Measurements from ENCODE around the gene TEX22.

TEX22 gene

DNA sequence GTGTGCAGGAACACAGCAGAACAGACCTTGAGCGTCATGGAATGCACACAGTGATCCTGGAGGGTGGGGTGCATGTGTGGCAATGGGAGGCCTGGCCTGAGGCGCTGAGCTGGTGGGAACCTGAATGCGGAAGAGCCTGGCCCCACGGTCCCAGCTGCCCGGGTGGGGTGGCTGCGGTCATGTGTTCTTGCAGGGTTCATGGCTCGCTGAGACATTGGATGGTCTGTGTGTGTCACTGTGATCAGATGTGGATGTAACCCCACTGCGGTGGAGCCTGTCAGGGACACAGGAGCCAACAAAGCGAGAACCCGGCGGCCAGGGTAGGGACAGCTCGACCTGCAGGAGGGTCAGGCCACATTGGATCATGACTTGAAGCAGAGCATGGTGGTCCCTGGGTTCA, 44.5 kb downstream of the TEX22 start:
- Histone ChIP-seq H3K79me2 (ENCODE audit: insufficient read depth, low read length) (peaks cover 4% of the 10 kb centered on the region; the same call in 1 of the 2 replicates), H4K20me1 (ENCODE audit: insufficient read depth, low read length) (no peaks in the 10 kb centered on the region), H3K27me3 (ENCODE audit: insufficient read depth, low read length) (no peaks in the 10 kb centered on the region), H3K27ac (ENCODE audit: low read depth, low read length, poor library complexity, severe bottlenecking) (no peak overlapping the region), H3K4me3 (ENCODE audit: low read depth, low read length, poor library complexity, severe bottlenecking) (no peak overlapping the region), H2AFZ (ENCODE audit: low read length) (no peak overlapping the region), H3K9me3 (ENCODE audit: low read length) (no peaks in the 10 kb centered on the region), H3K9ac (ENCODE audit: low read length) (no peak overlapping the region), H3K36me3 (ENCODE audit: insufficient read depth, low read length) (peaks cover 44% of the 10 kb centered on the region), H3K4me1 (ENCODE audit: insufficient read depth, low read length, severe bottlenecking) (no peaks in the 10 kb centered on the region), H3K4me2 (ENCODE audit: low read length) (no peak overlapping the region), H3F3A (ENCODE audit: insufficient read depth, low read length) (no peaks in the 10 kb centered on the region), H3K9me2 (ENCODE audit: low read depth, low read length) (no peaks in the 10 kb centered on the region)
- TF ChIP-seq, protein P1, sequence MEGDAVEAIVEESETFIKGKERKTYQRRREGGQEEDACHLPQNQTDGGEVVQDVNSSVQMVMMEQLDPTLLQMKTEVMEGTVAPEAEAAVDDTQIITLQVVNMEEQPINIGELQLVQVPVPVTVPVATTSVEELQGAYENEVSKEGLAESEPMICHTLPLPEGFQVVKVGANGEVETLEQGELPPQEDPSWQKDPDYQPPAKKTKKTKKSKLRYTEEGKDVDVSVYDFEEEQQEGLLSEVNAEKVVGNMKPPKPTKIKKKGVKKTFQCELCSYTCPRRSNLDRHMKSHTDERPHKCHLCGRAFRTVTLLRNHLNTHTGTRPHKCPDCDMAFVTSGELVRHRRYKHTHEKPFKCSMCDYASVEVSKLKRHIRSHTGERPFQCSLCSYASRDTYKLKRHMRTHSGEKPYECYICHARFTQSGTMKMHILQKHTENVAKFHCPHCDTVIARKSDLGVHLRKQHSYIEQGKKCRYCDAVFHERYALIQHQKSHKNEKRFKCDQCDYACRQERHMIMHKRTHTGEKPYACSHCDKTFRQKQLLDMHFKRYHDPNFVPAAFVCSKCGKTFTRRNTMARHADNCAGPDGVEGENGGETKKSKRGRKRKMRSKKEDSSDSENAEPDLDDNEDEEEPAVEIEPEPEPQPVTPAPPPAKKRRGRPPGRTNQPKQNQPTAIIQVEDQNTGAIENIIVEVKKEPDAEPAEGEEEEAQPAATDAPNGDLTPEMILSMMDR (IDR thresholded peaks at IDR 0.05; ENCODE audit: low read length), result no peak

DNA sequence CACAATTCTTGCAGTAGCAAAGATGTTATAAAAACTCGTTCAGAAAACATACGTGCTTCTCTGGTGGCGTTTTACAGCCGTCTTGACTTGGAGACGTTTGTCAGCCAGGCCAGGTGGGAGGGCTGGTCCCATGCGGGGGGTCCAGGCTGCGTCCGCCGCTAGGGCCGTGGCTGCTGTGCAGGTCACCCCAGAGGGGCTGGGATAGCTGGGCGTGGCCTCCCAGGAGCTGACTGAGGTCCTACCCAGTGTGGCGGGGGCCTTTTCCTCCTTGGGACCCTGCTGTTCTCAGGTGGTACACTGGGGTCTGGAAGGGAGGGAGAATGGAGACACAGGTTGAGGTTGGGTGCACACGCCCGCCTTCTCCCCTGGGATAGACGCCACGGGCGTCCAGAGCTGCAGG, 46.5 kb downstream of the TEX22 start:
- Histone ChIP-seq H3K27me3 (ENCODE audit: insufficient read depth, low read length) (no peaks in the 10 kb centered on the region), H3K9me2 (ENCODE audit: low read depth, low read length) (no peaks in the 10 kb centered on the region), H2AFZ (ENCODE audit: low read length) (no peak overlapping the region), H3K79me2 (ENCODE audit: insufficient read depth, low read length) (no peaks in the 10 kb centered on the region), H3K9me3 (ENCODE audit: low read length) (no peaks in the 10 kb centered on the region), H3K27ac (ENCODE audit: low read depth, low read length, poor library complexity, severe bottlenecking) (no peak overlapping the region), H3K4me3 (ENCODE audit: low read depth, low read length, poor library complexity, severe bottlenecking) (no peak overlapping the region), H3K9ac (ENCODE audit: low read length) (no peak overlapping the region), H4K20me1 (ENCODE audit: insufficient read depth, low read length) (no peaks in the 10 kb centered on the region), H3K4me1 (ENCODE audit: insufficient read depth, low read length, severe bottlenecking) (no peaks in the 10 kb centered on the region), H3F3A (ENCODE audit: insufficient read depth, low read length) (no peaks in the 10 kb centered on the region), H3K4me2 (ENCODE audit: low read length) (no peak overlapping the region), H3K36me3 (ENCODE audit: insufficient read depth, low read length) (peaks cover 40% of the 10 kb centered on the region)
- TF ChIP-seq, protein P1 (IDR thresholded peaks at IDR 0.05; ENCODE audit: low read length), result no peak
- no peak for TF ChIP-seq EZH2 (IDR thresholded peaks at IDR 0.05; ENCODE audit: borderline replicate concordance, low read length)

DNA sequence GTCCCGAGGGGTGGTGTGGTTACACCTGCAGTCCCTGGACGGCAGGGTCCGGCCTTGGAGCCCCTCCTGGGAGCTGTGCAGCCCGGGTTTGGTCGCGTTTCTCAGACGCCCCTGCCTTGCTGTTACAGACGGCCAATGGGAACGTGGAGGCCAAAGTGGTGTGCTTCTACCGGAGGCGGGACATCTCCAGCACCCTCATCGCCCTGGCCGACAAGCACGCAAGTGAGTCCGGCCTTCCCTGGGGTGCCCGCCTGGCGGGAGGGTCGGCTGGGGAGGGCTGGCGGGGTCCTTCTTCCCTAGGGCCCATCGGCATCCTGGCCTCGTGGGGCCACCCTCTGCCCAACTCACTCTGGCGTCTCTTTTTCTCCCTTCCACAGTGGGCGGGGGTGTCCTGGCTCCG, 47.0 kb downstream of the TEX22 start:
- Histone ChIP-seq H3K27me3 (ENCODE audit: insufficient read depth, low read length) (no peaks in the 10 kb centered on the region), H3K36me3 (ENCODE audit: insufficient read depth, low read length) (peaks cover 40% of the 10 kb centered on the region), H3K27ac (ENCODE audit: low read depth, low read length, poor library complexity, severe bottlenecking) (no peak overlapping the region), H3K79me2 (ENCODE audit: insufficient read depth, low read length) (no peaks in the 10 kb centered on the region), H3F3A (ENCODE audit: insufficient read depth, low read length) (no peaks in the 10 kb centered on the region), H3K9ac (ENCODE audit: low read length) (no peak overlapping the region), H3K9me3 (ENCODE audit: low read length) (no peaks in the 10 kb centered on the region), H3K4me1 (ENCODE audit: insufficient read depth, low read length, severe bottlenecking) (no peaks in the 10 kb centered on the region), H3K9me2 (ENCODE audit: low read depth, low read length) (no peaks in the 10 kb centered on the region), H3K4me2 (ENCODE audit: low read length) (no peak overlapping the region), H4K20me1 (ENCODE audit: insufficient read depth, low read length) (no peaks in the 10 kb centered on the region), H2AFZ (ENCODE audit: low read length) (no peak overlapping the region), H3K4me3 (ENCODE audit: low read depth, low read length, poor library complexity, severe bottlenecking) (no peak overlapping the region)
- TF ChIP-seq, protein P1 (IDR thresholded peaks at IDR 0.05; ENCODE audit: low read length), result no peak
- no peak for TF ChIP-seq EZH2 (IDR thresholded peaks at IDR 0.05; ENCODE audit: borderline replicate concordance, low read length)
